GM19438 (cell line): ENCODE data around the gene CLDN19.
"Not testable (repeated sequence)": the region's sequence is repeated elsewhere in the genome, so short reads cannot be mapped to it uniquely, and the experiment has no call there.

Experiments used
- ATAC-seq: cut with Tn5 transposase; IDR thresholded peaks from one replicate; pipeline ENCODE4 v1.9.1; 2021; ENCODE audit warnings: low read depth; ENCODE audit not compliant: unreplicated experiment

CLDN19 gene

DNA sequence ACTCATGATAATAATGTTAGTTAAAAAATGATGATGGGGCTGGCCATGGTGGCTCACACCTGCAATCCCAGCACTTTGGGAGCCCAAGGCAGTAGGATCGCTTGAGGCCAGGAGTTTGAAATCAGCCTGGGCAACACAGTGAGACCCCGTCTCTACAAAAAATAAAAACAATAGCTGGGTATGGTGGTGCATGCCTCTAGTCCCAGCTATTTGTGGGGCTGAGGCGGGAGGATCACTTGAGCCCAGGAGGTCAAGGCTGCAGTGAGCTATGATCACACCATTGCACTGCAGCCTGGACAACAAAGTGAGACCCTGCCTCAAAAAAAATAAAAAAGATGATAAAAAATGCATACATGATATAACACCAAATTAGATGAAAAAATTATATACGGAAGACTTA, 21.5 kb upstream of the CLDN19 start:
- no peak for ATAC-seq

DNA sequence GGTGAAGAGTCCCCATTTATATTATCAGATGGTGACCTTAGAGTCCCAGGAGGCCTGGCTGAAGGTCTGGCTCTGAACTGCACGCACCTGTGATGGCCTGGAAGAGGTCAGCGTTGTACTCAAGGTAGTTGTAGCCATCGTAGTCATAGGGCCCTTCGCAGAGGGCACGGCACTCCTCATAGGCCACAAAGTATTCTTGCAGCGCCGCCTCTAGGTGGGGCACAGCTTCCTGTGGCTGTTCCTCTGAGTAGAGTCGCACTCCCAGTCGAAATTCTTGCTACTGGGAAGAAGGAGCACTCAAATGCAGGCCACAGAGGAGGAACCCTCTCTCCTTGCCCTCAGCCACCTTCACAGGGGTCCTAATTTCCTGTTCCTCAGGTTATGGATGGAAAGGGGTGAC, 19.1 kb upstream of the CLDN19 start:
- ATAC-seq, result no peak

DNA sequence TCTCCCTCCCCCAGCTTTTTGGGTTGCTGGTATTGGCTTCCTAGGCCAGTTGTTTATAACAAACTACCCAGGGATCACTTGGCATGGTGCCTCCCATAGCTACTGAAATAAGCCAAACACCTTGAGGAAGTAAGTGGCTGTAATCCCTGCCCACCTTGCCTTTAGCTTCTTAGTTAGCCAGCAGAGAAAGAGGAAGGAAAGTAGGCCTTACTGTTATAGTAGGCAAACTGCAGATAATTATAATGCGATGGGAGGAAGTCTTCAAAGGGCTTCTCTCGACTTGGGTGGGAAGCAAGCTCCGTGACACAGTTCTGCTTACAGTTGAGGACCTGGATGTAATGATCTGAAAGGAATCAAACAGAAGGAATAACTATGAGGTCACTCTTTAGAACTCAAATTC, 18.6 kb upstream of the CLDN19 start:
- no peak for ATAC-seq

DNA sequence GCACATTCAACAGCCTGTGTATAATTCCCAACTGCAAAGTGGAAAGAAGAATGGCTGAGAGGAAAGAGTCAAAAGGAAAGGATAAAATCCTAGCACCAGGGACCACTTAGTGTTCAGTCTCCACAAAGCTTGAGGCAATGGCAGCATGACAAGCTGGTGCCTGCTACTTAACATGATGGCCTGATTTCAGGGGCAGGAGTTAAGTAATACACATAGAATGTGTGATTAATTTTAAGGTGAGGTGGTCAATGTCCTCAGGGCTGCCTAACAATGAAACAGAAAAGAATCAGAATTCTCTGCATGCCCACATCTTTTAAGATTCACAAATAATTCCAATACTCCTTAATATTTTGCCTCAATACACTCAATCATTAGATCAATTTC, 17.8 kb upstream of the CLDN19 start:
- ATAC-seq, result no peak

DNA sequence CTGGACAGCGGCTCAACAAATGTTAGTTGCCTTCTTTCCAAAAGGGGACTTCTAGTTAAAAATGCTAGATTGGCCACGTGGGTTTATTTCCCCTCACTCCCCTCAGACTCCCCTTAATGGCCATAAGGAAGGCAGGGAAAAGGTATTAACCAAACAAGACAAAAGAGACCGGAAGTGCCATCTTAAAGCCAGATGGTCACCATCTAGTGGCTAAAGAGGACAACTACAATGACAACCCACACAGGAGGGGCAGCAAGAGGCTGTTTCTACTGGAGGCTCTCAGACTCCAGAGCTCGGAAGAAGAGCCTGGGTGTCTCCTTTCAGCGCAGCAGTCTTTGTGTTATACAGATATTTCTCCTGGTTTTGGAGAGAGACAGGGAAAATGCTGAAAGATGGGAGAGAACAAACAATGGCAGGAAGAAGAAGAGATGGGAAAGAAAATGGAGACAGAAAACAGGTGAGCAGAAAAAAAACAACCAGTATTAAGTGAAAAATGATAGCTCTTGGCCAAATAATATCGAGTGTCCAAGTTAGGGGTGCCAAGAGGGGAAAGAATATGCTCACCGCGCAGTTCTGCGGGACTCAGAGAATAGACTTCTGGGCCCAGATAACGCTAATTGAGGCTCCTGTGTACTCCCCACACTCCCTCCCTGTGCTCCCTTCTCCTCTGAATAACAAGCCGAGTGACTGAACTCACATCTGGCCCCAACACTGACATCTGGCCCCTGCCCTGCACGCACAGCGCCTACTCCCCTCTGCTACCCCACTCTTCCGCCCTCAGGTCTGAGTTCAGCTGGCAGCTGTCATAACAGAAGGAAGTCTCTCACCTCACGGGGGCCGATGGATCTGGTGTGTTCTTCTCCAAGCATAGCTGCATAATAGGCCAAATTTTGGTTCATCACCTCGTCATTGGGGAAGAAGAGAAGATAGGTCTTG, 17.2 kb upstream of the CLDN19 start:
- ATAC-seq, result no peak

DNA sequence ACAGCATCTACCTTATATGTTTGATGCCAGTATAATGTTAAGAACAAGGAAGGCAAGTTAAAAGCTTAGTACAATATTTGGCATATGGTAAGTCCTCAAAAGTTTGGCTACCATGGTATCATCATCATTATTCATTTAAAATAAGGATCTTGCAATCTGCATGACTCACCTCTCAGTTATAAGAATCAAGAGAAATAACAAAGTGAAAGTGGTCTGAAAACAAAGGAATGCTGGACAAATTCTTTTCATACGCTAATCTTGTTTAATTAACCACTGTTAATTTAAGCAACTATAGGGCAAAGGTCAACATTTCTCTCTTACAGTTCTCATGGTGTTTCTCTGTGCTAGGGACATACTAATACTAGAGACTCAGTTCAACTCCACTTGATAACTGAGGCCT, 13.0 kb upstream of the CLDN19 start:
- ATAC-seq, result no peak

DNA sequence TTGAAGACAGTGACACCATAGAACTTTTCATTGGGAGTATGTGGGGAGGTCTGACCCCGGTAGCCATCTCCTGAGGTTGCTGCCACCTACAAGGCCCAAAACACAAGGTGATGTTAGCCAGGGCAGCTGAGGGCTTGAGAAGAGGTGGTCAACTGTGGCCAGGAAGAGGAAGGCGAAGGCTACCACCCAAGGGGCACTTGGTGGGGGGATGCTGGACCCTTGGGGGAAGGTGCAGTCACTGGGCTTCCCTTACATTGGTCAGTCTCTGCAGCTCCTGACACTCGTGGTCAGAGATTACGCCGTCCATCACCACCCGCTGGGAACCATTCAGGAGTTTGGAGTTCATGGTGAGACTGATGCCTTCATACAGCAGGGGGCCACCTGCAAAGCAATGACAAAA, 12.2 kb upstream of the CLDN19 start:
- ATAC-seq, result no peak

DNA sequence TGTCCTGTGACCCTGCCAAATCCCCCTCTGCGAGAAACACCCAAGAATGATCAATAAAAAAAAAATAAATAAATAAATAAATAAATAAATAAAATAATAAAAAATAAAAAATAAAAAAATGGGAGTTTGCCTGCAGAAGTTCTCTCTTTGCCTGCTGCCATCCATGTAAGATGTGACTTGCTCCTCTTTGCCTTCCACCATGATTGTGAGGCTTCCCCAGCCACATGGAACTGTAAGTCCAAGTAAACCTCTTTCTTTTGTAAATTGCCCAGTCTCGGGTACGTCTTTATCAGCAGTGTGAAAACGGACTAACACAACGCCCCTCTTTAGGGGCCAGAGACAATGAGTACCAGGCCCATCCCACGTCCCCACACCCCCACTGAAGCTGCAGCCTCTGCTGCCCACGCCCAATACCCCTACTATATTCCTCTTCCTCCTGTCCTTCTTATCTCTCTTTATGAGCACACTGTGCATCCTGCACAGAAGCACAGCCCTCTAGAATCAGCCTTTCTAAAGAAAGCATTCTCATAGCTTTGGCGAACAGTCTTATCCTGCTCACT, 11.6 kb upstream of the CLDN19 start:
- ATAC-seq, result not testable (repeated sequence)

DNA sequence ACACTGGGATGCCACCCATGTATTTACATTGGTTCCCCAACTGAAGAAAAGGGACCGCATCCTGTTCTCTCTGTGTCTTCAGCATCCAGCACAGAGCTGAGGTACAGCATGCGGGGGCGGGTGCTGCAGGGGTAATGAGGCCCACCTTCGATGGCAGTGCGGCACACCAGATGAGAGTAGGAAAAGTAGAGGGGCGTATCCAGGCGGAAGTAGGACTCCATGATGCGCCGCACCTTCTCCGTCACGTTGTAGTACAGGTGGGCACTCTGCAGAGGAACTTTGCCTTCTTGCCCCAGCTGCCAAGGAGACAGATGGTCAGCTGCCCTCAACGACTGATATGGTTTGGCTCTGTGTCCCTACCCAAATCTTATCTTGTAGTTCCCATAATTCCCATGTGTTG, 10.0 kb upstream of the CLDN19 start:
- no peak for ATAC-seq

DNA sequence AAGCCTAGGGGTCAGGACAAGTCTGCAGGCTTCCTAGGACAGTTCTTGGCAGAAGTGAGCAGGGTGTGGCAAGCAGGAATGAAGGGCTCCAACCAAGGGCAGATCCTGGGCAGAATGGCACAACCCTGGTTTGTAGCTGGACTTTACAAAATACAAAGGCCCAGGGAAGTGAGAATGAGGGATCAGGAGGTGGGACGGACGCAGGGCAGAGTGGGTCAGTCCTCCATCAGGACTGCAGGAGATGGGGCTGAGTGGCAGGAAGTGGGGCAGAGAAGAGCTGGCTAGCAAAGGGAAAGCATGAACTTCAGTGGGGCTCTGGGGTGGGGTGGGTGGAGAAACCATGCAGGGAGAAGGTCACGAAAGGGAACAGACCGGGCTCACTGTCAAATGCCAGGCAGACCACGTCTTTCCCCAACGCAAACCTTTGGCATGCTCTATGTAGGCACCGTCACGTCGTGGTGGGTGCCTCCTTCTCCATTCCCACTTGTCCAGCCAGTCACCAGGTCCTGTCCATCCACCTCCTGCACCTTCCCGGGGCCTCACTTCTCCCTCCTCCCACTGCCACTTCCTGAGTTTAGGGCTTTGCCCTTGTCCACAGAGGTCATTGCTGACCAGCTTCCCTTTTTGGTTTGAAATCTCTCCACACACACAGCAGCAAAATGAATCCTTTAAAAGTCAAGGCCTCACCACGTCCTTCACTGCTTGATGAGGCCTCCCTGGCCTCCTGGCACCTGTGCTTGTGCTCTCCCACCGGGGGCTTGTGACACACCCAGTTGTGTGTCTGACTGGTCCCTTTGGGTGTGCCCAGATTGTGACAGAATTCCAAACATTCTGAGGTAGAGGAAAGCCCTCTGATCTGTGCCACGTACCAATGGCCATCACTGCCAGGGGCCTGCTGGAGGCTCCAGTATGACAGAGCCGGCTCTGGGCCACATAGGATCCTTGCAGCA, 8.7 kb upstream of the CLDN19 start:
- no peak for ATAC-seq

DNA sequence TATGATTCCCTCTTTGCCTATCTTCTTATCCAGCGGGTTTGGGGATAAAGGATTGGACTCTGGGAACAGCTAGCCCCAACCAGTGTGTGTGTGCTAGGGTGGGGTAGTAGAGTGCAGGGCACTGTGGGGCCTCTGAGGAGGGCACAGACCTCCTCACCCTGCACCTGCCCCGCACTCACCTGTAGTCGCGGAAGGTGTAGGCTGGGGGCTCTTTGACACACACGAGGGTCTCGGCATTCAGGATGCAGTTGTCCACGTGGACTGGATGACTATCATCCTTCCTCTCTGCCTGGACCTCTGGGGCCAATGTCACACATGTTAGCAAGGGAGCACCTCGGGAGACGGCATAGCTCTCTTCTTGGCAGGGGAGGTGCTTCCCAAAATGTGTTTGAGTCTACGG, 8.0 kb upstream of the CLDN19 start:
- ATAC-seq, result no peak

DNA sequence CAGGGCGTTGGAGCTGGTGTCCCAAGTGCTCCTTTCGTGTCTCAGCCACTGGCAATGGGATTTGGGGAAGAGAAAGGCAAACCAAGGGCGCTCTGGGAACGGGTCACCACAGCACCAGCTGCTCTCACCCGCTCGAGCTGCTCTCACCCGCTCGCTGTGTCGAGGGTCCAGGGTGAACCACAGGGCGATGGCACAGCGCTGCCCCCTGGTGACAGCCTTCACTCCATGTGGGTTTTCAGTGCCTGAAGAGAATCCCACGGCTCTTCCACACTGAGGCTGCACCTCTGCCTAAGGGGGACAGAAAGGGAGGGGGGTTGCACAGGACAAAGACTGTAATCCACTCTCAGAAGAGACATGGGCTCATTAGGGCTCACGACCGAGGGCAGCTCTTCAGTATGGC, 7.1 kb upstream of the CLDN19 start:
- no peak for ATAC-seq

DNA sequence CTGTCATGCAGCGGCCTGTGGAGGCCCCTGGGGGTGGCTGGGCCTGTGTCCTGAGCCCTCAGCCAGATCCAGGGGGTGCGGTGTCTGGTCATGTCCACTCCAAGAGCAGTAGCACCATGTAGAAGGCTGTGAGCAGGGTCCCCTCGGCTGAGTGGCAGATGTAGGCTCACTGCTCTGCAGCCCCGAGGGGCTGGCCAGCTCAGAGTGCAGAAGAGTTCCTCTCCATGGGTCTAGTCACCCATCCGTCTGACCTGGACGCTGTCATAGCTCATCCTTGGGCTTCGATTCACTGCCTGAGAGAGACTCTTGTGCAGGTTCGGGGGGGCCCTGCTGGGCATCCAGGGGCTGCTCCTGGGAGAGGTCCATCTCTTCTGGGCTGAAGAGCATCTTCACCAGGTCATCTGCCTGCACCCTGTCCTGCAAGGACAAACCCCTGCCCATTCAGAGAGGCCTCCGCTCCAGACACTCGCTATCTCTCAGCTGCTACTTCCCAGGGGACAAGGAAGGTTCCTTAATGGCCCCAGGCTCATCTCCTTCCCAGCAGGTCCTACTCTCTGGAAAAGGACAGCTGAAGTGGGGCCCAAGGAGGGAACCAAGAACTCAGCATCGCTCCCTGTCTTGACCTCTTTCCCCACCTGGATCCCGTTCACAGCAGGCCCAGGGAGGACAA, 6.5 kb upstream of the CLDN19 start:
- ATAC-seq, result no peak

DNA sequence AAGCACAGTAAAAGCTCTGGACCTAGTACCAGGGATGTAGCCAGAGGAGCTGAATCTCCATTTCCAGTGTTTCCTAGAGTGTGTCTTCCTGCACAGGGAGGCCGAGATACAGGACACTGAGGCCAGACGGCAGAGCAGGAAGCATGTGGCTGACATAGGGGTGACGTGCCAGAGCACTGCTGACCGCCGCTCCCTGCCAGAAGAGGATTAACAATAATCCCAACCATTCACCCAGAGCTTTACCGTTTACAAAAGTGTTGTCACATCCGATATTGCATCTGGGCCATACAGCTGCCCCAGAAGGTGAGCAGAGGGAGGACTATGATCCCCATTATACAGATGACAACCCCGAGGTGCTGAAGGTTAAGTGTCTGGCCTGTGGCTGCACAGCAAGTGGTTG, 5.8 kb upstream of the CLDN19 start:
- ATAC-seq, result no peak

DNA sequence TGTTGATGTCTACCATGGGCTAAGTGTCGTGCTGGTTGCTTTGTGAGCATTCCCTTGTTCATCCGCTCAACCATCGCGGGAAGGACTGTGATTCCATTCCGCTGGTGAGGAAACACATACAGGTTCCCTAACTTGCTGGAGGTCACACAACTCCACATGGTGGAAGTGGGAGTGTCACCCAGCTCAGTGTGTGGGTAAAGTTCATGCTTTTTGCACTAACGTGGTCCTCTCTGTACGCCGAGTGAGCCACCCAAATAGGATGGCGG, 4.0 kb upstream of the CLDN19 start:
- ATAC-seq, result no peak

DNA sequence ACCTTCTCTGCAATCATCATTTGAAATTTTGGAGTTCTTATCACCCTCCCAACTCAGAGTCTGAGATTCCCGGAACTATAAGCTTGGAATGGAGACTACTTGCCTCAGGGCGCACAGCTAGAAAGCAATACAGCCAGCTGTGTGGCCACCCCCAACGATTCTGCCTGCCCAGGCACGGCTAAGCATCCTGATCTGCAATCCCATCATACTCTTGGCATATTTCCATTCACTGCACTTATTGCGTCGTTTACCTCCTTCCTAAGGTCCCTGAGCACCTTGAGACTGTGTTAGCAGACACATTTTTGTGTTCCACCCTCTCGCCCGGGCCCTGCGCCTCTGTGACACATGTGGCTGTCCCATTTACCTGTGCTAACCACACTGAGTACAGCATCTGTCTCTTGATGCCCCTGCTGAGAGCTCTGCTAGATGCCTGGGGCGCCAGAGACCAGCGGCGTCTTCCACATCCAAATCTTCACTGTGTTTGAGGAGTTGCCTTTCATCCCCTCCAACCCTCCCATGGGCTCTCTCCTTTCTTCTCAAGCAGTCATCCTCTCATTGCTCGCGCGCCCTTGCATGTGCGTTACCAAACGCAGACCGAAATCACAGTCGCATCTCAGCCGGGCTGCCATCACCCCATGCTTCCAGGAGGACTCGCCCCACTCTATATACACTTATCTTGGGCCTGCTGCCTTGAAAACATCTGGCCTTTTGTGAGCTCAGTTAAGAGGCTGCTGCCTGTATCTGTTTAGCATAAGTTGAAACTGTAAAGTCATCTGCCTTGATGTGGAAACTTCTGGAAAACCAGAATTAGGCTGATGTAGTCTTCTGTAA, 3.5 kb upstream of the CLDN19 start:
- no peak for ATAC-seq

DNA sequence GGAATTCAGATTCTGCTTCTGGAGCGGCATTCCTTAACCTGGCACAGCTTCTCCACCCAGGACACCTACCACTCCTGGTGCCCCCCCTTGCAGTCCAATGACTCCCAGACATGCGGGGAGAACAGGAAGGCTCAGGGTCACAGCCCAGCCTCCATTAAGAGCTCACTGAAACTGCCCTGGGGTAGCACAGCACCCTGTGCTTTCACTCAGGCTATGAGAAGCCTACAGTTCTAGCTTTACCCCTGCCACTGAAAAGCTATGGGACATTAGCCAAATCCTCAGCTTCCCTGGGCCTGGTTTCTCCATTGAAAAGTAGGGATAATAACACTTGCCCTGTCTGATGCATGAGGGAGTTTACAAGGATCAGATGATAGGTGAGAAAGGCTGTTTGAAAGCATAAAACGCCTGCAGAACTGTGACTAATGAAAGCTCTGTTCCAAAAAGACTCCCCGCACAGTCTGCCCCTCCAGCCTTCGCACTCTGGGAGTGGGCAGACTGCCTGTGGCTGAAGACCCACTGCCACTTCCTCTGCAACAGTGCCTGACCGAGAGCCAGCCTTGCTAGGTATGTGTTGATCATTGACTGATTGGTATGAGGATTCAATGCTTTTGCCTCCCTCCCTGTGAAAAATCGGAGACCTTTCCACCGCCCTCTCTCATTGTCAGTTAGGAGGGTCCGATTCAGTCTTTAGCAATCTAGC, 2.7 kb upstream of the CLDN19 start:
- ATAC-seq, result no peak

DNA sequence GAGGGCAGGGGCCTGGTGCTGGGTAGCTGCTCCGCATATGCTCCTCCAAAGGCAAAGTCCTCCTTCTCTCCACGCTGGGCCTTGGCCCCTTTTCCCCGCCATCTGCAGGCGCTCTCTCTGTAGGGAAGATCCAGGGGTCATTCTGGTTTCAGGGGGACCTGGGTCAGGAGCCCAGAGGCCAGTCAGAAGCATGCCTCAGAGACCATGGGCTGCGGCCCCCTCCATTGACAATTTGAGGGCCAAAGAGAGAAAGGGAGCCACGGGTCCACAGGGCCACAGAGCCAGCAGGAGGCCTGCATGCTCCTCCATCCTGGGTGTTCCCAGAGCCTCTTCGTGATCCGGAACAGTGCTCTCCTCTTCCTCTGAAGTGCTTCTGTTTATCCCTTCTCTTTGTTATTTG, 2.1 kb upstream of the CLDN19 start:
- no peak for ATAC-seq

DNA sequence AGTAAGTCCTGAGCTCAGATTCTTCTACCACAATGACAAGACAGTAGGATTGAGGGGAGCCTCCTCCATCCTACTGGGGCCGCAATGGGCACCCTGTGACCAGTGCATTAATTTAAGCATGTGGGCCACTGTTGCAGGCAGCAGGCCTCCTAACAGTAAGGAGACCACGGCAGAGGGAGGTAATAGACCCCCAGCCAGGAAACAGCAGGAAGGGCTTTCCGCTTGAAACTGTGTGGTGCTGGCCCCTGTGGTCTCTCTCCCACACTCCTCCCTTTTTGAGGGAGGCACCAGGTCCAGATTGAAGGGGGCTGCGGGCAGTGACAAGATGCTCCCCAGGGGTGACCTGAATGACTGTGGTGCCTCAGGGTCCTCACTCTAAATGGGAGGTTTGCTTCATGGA, 1.7 kb upstream of the CLDN19 start:
- no peak for ATAC-seq
